Neutrophil (primary cell): Measurements from ENCODE around the gene CFAP206.

ENCODE experiments used
- H3K27ac ChIP-seq: fragments of 200-600 bp; sonication (generic); 2 replicates; pipeline ENCODE4 v1.5.1; 2016; ENCODE audit warnings: mild to moderate bottlenecking, moderate library complexity
- H3K27me3 ChIP-seq: fragments of 200-600 bp; sonication (generic); 2 replicates; pipeline ENCODE4 v1.6.0; 2016; ENCODE audit warnings: mild to moderate bottlenecking
- H3K36me3 ChIP-seq: fragments of 200-600 bp; sonication (generic); 2 replicates; pipeline ENCODE4 v1.5.1; 2017
- H3K4me1 ChIP-seq, 2 experiments: fragments of 200-600 bp in 1 of 2; sonication (generic) in 1 of 2; 1 replicate in 1 of 2; 2 replicates in 1 of 2; pipeline versions ENCODE4 v1.5.1 to v1.6.1; 2013 to 2016; ENCODE audit warnings: low read depth in 1 of 2, low read length in 1 of 2, mild to moderate bottlenecking in 1 of 2, moderate library complexity in 1 of 2; ENCODE audit not compliant: control insufficient read depth in 1 of 2, insufficient read depth in 1 of 2
- H3K4me3 ChIP-seq, 2 experiments: fragments of 200-600 bp in 1 of 2; sonication (generic) in 1 of 2; 1 replicate in 1 of 2; 2 replicates in 1 of 2; pipeline ENCODE4 v1.5.1; 2013 to 2016; ENCODE audit warnings: low read depth in 1 of 2, low read length in 1 of 2, mild to moderate bottlenecking in 1 of 2, moderate library complexity in 1 of 2
- H3K9me3 ChIP-seq: fragments of 200-600 bp; sonication (generic); 2 replicates; pipeline ENCODE4 v1.5.1; 2016
- TF ChIP-seq, protein P1 (sequence below): fragments of 200-600 bp; sonication (generic); IDR thresholded peaks from 2 replicates; pipeline ENCODE4 v1.5.1; 2016; ENCODE audit warnings: antibody characterized with exemption

The CFAP206 gene

DNA sequence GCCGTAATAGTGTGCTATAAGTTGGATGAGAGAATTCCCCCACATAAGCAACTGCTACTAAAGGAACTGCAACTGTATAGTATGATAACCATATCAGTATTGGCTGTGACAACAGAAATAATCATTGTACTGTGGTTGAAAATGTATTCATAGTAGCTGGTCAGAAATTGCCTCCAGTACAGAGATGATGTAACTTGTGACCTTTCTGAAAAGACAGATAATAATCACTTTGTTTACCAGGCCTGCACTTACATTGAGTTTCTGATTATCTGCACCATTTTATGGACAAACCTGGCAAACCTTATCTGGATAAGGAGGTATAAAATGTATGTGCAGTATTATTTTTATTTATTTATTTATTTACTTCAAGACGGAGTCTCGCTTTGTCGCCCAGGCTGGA lies 19.0 kb downstream of the CFAP206 start:
- Histone ChIP-seq H3K27me3 (peaks cover 56% of the 10 kb centered on the region), H3K9me3 (no peaks in the 10 kb centered on the region), H3K4me1 (no peaks in the 10 kb centered on the region), H3K27ac (no peak overlapping the region), H3K4me3 (no peak overlapping the region), H3K36me3 (no peaks in the 10 kb centered on the region)
- TF ChIP-seq, protein P1, sequence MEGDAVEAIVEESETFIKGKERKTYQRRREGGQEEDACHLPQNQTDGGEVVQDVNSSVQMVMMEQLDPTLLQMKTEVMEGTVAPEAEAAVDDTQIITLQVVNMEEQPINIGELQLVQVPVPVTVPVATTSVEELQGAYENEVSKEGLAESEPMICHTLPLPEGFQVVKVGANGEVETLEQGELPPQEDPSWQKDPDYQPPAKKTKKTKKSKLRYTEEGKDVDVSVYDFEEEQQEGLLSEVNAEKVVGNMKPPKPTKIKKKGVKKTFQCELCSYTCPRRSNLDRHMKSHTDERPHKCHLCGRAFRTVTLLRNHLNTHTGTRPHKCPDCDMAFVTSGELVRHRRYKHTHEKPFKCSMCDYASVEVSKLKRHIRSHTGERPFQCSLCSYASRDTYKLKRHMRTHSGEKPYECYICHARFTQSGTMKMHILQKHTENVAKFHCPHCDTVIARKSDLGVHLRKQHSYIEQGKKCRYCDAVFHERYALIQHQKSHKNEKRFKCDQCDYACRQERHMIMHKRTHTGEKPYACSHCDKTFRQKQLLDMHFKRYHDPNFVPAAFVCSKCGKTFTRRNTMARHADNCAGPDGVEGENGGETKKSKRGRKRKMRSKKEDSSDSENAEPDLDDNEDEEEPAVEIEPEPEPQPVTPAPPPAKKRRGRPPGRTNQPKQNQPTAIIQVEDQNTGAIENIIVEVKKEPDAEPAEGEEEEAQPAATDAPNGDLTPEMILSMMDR: no peak

DNA sequence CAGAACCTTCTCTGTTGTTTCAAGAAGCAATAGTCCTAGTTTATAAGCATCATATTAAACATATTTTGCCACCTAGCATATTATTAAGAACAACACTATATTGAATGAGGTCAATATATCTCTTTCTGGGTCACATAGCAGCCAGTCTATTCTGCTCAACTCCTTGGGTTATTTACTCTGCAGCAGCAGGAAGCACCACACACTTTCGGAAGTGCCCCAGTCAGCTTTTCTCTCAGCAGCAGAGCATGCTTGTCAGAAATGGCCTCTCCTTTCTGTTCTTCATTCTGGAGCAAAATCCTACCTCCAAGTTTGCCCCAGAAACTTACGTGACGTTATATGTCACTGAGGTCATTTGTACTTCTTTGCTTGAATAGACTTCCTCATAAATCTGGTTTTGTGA lies 22.7 kb downstream of the CFAP206 start:
- TF ChIP-seq, protein P1: no peak
- Histone ChIP-seq H3K27ac (no peak overlapping the region), H3K36me3 (no peaks in the 10 kb centered on the region), H3K9me3 (no peaks in the 10 kb centered on the region), H3K27me3 (peaks cover 58% of the 10 kb centered on the region), H3K4me3 (no peak overlapping the region), H3K4me1 (no peaks in the 10 kb centered on the region)

DNA sequence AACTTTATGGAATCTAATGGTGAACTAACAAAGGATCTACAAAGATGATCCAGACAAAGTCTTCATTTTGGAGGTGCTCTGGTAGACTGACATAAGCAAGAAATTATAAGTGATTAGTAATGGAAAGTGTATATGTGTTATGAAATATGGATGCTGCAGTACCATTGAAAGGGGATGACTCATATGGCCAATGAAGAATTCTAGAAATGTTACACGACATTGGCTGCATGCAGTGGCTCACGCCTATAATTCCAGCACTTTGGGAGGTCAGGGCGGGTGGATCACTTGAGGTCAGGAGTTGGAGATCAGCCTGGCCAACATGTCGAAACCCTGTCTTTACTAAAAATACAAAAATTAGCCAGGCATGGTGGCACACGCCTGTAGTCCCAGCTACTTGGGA lies 23.5 kb downstream of the CFAP206 start:
- H3K9me3 ChIP-seq: no peaks in the 10 kb centered on the region
- TF ChIP-seq, protein P1: no peak
- H3K4me3 ChIP-seq: no peak overlapping the region
- H3K4me1 ChIP-seq: no peaks in the 10 kb centered on the region
- H3K27ac ChIP-seq: no peak overlapping the region
- peaks cover 51% of the 10 kb centered on the region for H3K27me3 ChIP-seq
- no peaks in the 10 kb centered on the region for H3K36me3 ChIP-seq

DNA sequence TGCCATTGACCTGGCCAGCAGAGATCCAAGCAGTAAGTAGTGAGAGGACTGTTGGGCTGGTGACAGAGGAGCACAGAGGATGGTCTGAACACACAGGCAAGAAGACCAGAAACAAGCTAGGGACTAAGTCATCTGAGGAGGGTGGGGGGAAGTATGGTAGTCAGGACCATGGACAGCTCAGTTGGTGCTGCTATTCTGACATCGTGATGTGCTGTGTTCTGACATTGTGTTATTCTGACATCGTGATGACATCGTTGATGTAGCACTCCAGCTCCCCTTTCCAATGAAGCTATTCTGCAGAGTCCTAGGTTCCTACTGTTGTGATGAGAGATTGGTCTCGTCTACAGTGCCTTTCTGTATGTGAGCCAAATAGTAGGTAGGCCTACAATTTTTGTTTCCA lies 28.7 kb downstream of the CFAP206 start:
- H3K27me3 ChIP-seq: peaks cover 38% of the 10 kb centered on the region
- H3K4me1 ChIP-seq: no peaks in the 10 kb centered on the region
- TF ChIP-seq, protein P1: no peak
- H3K9me3 ChIP-seq: no peaks in the 10 kb centered on the region
- no peak overlapping the region for H3K4me3 ChIP-seq
- no peaks in the 10 kb centered on the region for H3K36me3 ChIP-seq
- H3K27ac ChIP-seq: no peak overlapping the region

DNA sequence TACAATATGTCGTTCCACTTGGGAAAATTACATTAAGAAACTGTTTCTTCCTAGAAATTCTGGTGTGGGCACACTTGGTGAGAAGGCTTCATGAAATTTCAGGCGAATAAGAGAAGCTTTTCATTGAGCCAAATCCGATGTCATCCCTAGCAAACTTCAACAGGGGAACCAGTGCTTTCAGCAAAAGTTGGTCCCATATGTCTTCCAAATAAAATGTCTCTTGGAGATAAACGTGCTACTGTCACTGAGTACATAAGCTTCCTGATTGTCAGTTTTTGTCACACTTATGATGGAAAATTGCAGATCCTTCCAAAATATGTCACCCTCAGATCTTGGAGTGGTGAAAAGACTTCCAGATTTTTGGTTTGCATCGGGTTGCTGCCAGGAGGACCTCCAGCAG lies 33.9 kb downstream of the CFAP206 start:
- H3K27me3 ChIP-seq: peaks cover 27% of the 10 kb centered on the region
- no peak overlapping the region for H3K4me3 ChIP-seq
- no peaks in the 10 kb centered on the region for H3K36me3 ChIP-seq
- H3K9me3 ChIP-seq: no peaks in the 10 kb centered on the region
- no peak overlapping the region for H3K27ac ChIP-seq
- no peaks in the 10 kb centered on the region for H3K4me1 ChIP-seq
- TF ChIP-seq, protein P1: no peak

DNA sequence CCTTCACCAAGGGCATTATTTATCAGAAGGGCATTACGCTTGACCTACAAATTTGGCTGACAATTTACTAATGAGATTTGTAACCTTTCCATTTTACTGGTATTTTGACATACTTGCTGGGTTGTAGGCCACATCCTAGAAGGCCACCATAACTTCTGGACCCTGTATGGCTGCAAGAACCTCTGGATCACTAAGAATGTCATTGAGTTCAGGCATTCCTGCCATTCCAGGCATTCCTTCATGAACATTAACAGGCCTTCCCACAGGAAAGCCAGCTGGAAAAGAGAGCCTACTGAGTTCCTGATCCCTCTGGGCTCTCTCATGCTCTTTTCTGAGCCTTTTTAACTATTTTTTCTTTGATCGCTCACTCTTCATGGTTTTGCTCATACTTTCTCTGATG lies 36.6 kb downstream of the CFAP206 start:
- Histone ChIP-seq H3K27ac (no peak overlapping the region), H3K36me3 (no peaks in the 10 kb centered on the region), H3K9me3 (no peaks in the 10 kb centered on the region), H3K27me3 (peaks cover 31% of the 10 kb centered on the region), H3K4me3 (no peak overlapping the region), H3K4me1 (no peaks in the 10 kb centered on the region)
- TF ChIP-seq, protein P1: no peak
